Vagina (tissue), 2 donors: ENCODE measurements around the gene CASZ1. TPM values are rescaled to one million over a fixed set of nuclear protein-coding genes. Genes with fewer than 3 reads are reported as not detected.

Experiments
- DNase-seq, 2 donors: peaks; one replicate each; pipeline ENCODE4 v3.0.0-alpha.2; 2017; ENCODE audit errors: extremely low spot score in 2 of 2
- H3K27ac ChIP-seq: fragments of 200-600 bp; sonication (generic); one replicate; pipeline ENCODE4 v1.5.1; 2019
- H3K27me3 ChIP-seq: fragments of 200-600 bp; sonication (generic); one replicate; pipeline ENCODE4 v1.5.1; 2019
- H3K36me3 ChIP-seq, 2 donors: fragments of 200-600 bp; sonication (generic); one replicate each; pipeline ENCODE4 v1.5.1; 2017 to 2019
- H3K4me1 ChIP-seq: fragments of 200-600 bp; sonication (generic); one replicate; pipeline ENCODE4 v1.5.1; 2019
- H3K4me3 ChIP-seq, 2 donors: fragments of 200-600 bp; sonication (generic); 1 replicate in 1 of 2; 2 replicates in 1 of 2; pipeline ENCODE4 v1.5.1; 2016 to 2019
- H3K9me3 ChIP-seq: fragments of 200-600 bp; sonication (generic); one replicate; pipeline ENCODE4 v1.5.1; 2019
- CTCF ChIP-seq, 3 experiments: fragments of 450-650 bp in 2 of 3; fragments of 200-600 bp in 1 of 3; sonication (generic) in 1 of 3; IDR thresholded peaks; one replicate each; pipeline ENCODE4 v1.5.1; 2017 to 2019; ENCODE audit warnings: antibody characterized with exemption in 3 of 3, mild to moderate bottlenecking in 2 of 3, moderate library complexity in 2 of 3
- POLR2A ChIP-seq, 2 donors: fragments of 450-650 bp; IDR thresholded peaks; one replicate each; pipeline ENCODE4 v1.6.1; 2017; ENCODE audit warnings: antibody characterized with exemption in 2 of 2, mild to moderate bottlenecking in 2 of 2, moderate library complexity in 2 of 2
- POLR2AphosphoS5 ChIP-seq, 2 donors: sonication (generic); formaldehyde crosslinking; IDR thresholded peaks; one replicate each; pipeline ENCODE4 v1.9.0; 2017; ENCODE audit warnings: antibody characterized with exemption in 2 of 2, mild to moderate bottlenecking in 2 of 2, low read depth in 1 of 2; ENCODE audit not compliant: insufficient read depth in 1 of 2
- intact Hi-C: fragments of 100-400 bp; cut with DNase I; formaldehyde crosslinking; loops from one replicate; pipeline ENCODE4 v1.15.1; 2023
- total RNA-seq: library from RNA; depleted of rRNA; stranded (reverse); fragments of >200 nt; gene quantifications from one replicate; pipeline ENCODE4 v1.2.3, GENCODE V29; 2016

The CASZ1 gene
- total RNA-seq, 1 donor from 2014 or later = 30.7 TPM

GRCh38 chr1:10693152-10693496 is 103.3 kb downstream of the CASZ1 start:
- no peaks in the 10 kb centered on the region for H3K27me3 ChIP-seq
- H3K4me3 ChIP-seq = peak overlapping the region; percentile 59 to 76
- DNase-seq = no peak
- peaks cover 79% of the 10 kb centered on the region for H3K4me1 ChIP-seq
- TF ChIP-seq POLR2AphosphoS5 (IDR thresholded peaks at IDR 0.05; ENCODE audit: insufficient read depth in 1 of 2, low read depth in 1 of 2) (no peak), POLR2A (IDR thresholded peaks at IDR 0.05) (no peak), CTCF (IDR thresholded peaks at IDR 0.05) (no peak)
- H3K9me3 ChIP-seq = no peaks in the 10 kb centered on the region
- intact Hi-C loops = no loop called here
- H3K27ac ChIP-seq = peak overlapping the region; percentile 79
- H3K36me3 ChIP-seq = no peaks in the 10 kb centered on the region

GRCh38 chr1:10692401-10693021 is 103.9 kb downstream of the CASZ1 start:
- intact Hi-C loops = no loop called here
- H3K36me3 ChIP-seq = no peaks in the 10 kb centered on the region
- no peak for DNase-seq
- H3K4me1 ChIP-seq = peaks cover 79% of the 10 kb centered on the region
- no peaks in the 10 kb centered on the region for H3K27me3 ChIP-seq
- H3K9me3 ChIP-seq = no peaks in the 10 kb centered on the region
- peak overlapping the region in 1 of 2 donors; percentile 76 for H3K4me3 ChIP-seq
- TF ChIP-seq CTCF (IDR thresholded peaks at IDR 0.05) (no peak), POLR2AphosphoS5 (IDR thresholded peaks at IDR 0.05; ENCODE audit: insufficient read depth in 1 of 2, low read depth in 1 of 2) (no peak), POLR2A (IDR thresholded peaks at IDR 0.05) (no peak)
- peak overlapping the region; percentile 79 for H3K27ac ChIP-seq

GRCh38 chr1:10691740-10692125 is 104.7 kb downstream of the CASZ1 start:
- TF ChIP-seq POLR2A (IDR thresholded peaks at IDR 0.05) (no peak), CTCF (IDR thresholded peaks at IDR 0.05) (no peak), POLR2AphosphoS5 (IDR thresholded peaks at IDR 0.05; ENCODE audit: insufficient read depth in 1 of 2, low read depth in 1 of 2) (no peak)
- Histone ChIP-seq H3K27ac (peak overlapping the region; percentile 23), H3K9me3 (no peaks in the 10 kb centered on the region), H3K4me3 (no peak overlapping the region), H3K36me3 (no peaks in the 10 kb centered on the region), H3K27me3 (no peaks in the 10 kb centered on the region), H3K4me1 (peaks cover 79% of the 10 kb centered on the region)
- no peak for DNase-seq
- intact Hi-C loops = loop anchor here (1.0 kb wide), 1 partner anchor 32 kb away; no protein-coding TSS in a partner anchor

- TF ChIP-seq CTCF (IDR thresholded peaks at IDR 0.05) = no peak
- no peak for TF ChIP-seq POLR2A (IDR thresholded peaks at IDR 0.05)
- no peak for TF ChIP-seq POLR2AphosphoS5 (IDR thresholded peaks at IDR 0.05; ENCODE audit: insufficient read depth in 1 of 2, low read depth in 1 of 2)
- Histone ChIP-seq H3K27ac (peak overlapping the region; percentile 23), H3K4me1 (peaks cover 79% of the 10 kb centered on the region), H3K36me3 (no peaks in the 10 kb centered on the region), H3K9me3 (no peaks in the 10 kb centered on the region), H3K27me3 (no peaks in the 10 kb centered on the region), H3K4me3 (no peak overlapping the region)
- intact Hi-C loops = loop anchor here (1.0 kb wide), 1 partner anchor 32 kb away; no protein-coding TSS in a partner anchor
- DNase-seq = no peak
These were observed 105.2 kb downstream of the CASZ1 start for GRCh38 chr1:10691075-10691739.

- no peaks in the 10 kb centered on the region for H3K36me3 ChIP-seq
- TF ChIP-seq CTCF (IDR thresholded peaks at IDR 0.05) = no peak
- no peak for TF ChIP-seq POLR2AphosphoS5 (IDR thresholded peaks at IDR 0.05; ENCODE audit: insufficient read depth in 1 of 2, low read depth in 1 of 2)
- no peak for TF ChIP-seq POLR2A (IDR thresholded peaks at IDR 0.05)
- H3K27ac ChIP-seq = no peak overlapping the region
- H3K9me3 ChIP-seq = no peaks in the 10 kb centered on the region
- intact Hi-C loops = no loop called here
- no peak overlapping the region for H3K4me3 ChIP-seq
- no peak for DNase-seq
- H3K27me3 ChIP-seq = no peaks in the 10 kb centered on the region
- H3K4me1 ChIP-seq = peaks cover 77% of the 10 kb centered on the region
These were observed 106.0 kb downstream of the CASZ1 start for GRCh38 chr1:10690484-10690883.
